ENCODE data around the gene FAR1.
A peak's percentile ranks its signal among the peaks of the same experiment; 100 is the strongest.
"Not testable (repeated sequence)": the region's sequence is repeated elsewhere in the genome, so short reads cannot be mapped to it uniquely, and the experiment has no call there.

Gene FAR1

DNA sequence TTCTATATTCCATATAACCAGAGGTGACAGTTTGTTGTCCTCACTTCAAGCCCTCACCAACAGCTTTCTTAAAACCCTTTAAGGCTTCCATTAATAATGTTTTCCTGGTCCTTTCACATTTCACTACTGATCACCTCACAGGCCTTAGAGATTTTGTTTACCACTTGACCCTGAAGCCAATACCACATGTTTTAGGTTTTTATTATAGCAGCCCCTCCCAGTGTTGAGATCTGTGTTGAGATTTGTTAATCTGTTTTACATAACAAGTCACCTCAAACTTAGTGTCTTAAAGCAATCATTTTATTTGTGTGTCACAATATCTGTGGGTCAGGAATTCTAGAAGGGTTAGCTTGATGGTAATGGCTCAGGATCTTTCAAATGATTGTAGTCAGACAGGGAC lies 49.9 kb downstream of the FAR1 start:
- DNase-seq = no peak

DNA sequence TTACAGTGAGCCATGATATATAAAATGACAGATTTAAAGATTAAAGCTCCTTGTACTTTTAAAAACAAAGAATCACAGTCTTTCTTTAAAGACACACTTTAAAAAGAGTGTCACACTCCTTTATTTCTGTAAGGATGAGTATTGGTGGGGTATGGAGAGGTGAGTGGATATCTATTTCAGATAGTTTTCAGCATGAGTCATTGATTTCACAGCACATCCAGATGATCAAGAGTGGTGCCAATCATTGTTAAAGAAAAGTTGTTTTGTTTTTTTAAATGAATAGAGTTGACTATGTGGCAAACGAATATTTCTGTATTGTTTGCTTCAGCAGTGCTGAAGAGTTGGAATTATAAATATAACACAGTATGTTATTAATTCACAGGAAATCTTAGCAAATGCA lies 52.5 kb downstream of the FAR1 start:
- no peak for DNase-seq

DNA sequence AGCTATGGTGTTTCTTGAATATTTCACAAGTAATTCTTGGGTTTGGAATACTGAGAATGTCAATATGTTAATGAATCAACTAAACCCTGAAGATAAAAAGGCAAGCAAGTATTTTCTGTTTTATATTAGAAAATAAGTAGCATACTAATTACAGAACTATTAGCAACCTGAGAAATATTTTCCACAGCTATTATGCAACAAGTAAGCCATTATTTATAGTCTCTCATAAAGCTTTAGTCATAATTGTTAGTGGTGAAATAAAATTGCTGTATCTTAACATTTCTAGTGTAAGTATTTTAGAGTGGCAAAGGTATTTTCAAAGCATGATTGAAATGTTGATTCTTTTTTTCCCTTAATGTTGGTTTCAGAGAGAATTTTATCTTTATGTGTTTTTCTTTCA lies 53.3 kb downstream of the FAR1 start:
- DNase-seq = no peak

DNA sequence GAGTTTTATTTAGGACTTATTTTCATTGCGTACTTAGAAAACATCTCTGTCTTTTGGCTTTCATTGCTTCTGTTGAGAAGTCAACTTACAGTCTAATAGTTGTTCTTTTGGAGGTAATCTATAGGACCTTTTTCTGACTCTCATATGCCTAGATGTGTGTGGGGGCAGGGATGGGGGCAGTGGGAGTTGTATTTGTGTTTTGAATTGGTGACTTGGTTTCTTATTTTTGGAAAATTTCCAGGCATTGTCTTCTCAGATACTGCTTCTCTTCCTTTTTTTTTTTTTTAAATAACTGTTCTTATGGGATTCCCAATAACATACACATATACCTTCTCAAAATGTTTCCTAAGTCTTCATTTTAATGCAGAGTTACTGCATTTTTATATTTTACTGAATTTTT lies 58.0 kb downstream of the FAR1 start:
- DNase-seq = no peak

DNA sequence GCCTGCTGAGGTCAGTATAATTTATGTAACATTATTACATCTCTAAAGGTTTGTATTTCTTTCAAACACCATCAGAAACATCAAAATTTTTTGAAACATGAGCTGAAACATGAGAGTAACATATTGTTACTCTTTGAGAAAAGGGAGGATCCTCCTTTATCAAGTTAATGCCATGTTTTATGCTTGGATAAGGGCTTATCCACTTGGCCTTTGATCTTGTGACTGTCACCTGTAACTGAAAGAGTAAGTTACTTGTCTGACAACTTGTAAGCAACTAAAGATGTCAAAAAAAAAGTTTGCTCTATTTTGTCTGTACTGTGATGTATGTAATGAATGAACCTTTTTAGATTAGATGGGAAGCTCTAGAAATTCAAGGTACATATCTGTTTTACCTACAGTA lies 59.6 kb downstream of the FAR1 start:
- DNase-seq = no peak

DNA sequence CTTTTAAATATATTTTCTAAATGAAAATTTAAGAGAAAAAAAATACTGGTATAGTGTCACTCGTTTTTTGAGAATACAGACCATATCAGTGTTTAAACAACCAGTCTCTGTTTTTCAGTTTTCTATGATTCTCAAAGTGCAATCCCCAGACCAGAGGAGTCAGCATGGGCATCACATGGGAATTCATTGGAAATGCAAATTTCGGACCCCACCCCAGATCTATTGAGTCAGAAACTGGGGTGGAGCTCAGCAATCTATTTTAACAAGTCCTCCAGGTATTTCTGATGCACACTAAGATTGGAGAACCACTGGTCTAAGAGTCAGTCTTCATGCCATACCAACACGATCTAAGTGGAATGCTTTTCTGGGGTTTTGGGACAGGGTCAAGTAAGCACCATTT lies 66.1 kb downstream of the FAR1 start:
- no peak for DNase-seq

DNA sequence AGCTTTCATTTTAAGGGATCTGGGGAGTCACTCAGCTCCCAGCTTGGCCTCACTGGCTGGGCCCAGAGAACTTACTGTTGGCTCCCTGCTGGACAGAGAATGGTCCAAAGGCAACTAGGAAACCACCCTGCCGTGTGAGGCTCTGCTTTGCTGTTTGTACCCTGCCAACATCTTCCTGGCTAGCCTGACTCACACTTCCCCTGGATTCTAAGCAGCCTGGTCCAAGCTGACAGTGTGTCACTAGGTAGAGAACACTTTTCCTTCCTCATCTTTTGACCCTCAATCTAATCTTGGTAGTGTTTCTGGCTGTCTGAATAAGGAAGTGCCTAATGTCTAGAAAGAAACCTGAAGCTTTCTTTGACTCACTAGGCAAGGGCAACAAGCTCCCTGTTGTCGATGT lies 76.7 kb downstream of the FAR1 start:
- no peak for DNase-seq

DNA sequence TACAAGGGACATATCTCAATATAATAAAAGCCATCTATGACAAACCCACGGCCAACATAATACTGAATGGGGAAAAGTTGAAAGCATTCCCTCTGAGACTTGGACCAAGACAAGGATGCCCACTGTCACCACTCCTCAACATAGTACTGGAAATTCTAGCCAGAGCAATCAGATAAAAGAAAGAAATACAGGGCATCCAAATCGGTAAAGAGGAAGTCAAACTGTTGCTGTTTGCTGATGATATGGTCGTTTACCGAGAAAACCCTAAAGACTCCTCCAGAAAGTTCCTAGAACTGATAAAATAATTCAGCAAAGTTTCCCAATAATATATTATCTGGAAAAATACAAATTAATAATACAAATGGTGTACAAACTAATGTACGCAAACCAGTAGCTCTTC lies 84.8 kb downstream of the FAR1 start:
- DNase-seq = not testable (repeated sequence)

DNA sequence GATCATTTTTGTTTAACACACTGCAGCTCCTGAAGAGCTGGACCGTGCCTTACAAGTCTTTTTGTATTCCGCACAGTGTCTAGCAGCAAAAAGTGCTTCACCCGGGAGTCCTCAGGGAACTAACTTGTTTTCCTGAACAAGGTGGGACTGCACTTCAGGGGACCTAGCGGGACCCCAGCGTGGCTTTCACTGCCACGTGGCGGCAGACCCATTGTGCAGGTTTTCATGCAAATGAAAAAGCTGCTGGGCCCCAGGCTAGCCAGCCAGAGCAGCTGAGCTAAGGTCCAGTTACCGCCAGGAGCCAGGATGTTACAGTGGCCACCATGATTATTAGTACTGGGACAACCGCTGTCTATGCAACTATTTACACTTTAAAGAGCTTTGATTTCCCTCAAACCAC lies 90.6 kb downstream of the FAR1 start:
- no peak for DNase-seq

DNA sequence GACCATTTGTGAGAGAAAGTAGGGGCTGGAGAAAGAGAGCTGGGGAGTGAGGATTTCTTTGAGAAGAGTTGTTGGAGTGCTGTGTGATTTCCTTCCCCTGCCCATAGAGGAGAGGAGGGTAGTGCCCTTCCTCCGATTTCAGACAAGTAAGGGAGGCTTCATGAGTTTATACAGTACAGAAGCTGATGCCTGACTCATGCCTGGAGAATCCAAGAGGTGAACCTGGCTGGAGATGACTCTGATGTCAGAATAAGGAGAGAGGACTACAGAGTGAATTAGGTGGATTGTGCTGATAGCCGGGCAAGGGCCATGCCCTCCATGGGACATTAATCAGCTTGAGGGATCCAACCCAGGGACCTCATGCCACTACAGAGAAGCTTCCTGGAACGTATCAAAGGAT lies 91.6 kb downstream of the FAR1 start:
- DNase-seq = no peak

DNA sequence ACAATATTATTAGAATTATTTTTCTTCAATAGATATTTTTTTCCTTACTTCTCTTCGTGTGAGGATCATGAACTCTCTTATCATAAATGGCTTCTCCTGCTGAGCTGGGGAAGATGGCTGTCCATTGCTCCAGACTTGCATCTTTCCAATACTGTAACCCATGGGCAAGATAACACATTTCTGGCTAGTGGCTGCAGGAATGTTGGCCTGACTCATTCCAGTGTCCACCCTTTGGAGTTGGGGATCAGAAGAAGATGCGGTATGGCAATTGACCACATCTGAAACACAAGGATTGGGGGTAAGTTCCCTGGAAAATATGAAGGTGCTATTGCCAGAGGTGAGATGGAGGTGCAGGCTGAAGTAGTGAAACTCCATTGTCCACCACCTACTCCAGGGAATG lies 92.8 kb downstream of the FAR1 start:
- DNase-seq = no peak

DNA sequence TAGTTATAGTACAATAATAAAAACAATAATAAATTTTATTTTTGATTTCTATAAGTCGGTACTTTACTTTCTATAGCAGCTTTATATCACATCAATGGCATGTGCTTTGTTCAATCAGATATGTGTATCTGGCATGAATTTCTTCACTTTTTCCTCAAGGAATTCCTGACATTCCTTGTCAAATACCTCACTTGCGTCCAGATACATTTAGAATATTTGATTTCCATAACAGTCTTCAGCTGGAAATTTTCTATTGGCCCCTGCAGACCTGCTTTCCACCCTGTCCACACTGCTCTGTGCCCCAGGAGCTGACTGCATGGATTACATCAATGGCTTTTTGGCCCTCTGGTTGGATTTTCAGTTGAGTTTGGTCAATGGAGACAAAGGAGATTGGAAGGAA lies 93.2 kb downstream of the FAR1 start:
- DNase-seq = no peak

DNA sequence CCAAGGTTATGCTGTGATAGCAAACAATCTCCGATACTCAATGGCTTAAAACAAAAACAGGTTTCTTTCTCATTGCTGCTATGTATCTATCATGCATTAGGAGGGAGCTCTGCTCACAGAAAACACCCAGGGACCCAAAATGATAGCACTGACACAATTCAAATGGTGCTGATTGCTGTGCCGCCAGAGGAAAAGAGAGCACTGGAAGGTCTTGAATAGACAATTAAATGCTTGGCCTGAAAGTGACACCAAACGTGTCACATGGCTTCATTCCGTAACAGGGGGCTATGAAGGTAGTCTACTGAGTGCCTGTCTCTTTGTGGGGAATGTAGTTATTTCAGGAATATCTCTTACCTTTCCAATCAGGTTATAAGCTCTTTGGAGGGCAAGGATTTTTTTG lies 94.2 kb downstream of the FAR1 start:
- DNase-seq = no peak

DNA sequence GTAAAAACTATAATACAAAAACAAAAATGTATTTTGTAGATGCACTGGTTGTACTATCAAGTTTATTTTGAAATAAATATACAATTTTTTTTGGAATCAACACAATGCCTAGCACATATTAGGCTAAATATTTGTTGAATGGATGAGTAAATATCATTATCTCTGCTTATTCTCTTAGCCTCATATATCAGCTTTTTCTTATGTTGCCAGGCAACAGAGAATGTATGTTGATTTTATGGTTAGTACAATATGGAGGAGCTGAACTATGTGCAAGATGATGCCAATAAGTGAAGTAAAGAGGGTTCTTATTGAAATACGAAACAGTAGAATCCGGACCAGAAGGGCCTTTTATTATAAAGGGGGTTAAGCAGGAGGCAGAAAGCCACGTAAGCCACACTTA lies 94.9 kb downstream of the FAR1 start:
- DNase-seq = no peak

DNA sequence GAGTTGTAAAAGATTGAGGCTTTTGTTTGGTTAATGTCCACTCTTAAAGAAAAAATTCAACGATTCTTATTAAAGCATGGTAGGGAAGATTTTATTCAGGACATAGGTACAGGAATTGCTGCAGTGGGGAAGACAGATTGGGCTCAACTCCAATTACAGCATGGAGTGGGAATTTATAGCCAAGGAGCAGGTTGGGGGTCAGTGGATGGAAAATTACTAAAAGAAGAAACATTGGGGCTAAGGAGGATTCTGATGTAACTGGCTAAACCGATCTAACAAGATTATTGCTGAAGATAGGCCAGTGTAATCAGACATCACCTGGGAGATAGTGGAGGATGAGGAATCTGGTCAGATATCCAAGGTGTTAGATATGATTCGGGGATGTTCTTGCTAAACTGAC lies 97.4 kb downstream of the FAR1 start:
- no peak for DNase-seq

DNA sequence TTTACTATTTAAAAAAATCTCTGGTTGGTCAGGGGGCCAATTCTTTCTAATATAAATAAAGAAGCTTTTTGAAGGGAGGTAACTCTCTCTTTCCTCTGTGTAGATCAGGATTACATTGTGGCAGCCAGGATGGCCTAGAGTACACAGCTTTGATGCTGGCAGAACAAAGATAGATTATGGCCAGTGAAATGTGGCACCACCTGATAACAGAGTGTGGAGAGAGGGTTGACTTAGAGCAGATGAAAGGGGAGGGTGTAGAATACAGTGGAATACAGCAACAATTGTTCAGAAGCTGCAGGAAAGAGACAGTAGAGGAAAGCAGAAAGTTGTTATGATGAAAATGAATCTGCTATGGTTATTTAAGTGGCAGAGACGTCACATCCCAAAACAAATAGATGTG lies 99.0 kb downstream of the FAR1 start:
- DNase-seq = no peak

DNA sequence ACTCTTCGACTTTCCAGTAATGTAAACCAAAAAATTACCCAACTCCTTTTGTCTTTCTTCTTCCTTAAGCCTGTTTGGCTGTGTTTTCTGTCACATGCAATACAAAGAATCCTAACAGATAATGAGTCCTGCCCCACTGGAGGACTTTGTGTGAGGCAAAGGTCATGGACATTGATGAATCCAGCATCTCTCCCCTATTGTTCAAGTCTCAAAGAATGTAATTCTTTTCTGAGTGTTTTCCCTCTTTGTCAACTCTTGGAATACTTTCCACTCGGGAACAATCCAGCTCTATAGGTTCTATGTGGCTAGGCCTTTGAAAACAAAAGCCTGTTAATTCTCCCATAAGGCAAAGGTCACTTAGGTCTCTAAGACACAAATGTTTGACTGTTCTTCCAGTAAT lies 100.7 kb downstream of the FAR1 start:
- no peak for DNase-seq

DNA sequence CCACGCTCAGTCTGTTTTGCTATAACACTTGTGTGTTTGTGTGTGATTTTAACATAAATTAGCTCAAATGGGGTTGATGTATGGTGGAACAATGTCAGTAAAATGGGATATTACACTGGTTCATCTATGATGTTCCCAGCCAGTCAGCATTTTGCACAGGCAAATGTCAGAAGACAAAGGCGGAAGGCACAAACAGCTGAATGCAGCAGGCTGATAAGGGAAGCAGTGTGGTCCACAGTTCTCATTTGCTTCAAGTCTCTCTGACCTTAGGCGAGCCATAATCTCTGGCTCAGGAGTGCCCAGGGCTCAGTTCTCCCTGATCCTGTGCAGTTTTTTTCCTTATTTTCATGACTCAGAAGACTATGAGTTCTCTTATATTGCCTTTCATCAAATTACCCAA lies 102.7 kb downstream of the FAR1 start:
- no peak for DNase-seq

DNA sequence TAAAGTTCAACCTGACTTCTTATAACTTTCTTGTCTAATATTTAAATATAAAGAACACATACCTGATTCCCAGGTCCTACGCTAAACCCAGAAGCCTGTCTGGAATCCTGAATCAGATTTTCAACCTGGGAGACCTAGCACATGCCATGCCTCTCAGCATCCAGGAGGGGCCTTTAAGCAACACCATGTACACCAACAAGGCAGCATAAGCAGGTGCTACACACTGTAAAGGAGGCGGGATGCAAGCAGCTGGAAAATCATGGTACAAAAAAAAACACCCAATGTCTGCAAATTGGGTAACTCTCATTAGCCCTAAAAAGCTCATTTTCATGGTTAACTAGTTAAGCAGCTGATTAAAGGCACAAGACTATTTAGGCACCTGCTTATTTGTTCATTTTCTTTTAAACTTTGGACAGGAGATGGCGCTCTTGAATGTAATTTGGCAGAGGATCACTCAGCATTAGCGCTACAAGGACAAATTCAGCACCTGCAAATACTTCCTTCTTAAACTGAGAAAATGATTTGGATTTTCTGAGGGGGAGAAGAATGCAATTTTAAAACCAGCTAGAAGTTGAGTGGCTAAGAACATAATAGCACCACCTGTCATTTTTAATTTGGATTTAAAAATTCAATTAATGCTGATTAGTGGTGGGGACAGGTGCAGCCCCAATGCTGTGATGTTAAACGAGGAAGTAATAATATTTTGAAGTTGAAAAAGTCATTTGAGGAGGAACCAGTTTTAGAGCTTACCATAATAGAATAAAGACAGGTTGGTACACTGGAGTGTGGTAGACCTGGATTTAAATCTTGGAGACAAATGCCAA lies 104.0 kb downstream of the FAR1 start:
- DNase-seq = peak; percentile 66

DNA sequence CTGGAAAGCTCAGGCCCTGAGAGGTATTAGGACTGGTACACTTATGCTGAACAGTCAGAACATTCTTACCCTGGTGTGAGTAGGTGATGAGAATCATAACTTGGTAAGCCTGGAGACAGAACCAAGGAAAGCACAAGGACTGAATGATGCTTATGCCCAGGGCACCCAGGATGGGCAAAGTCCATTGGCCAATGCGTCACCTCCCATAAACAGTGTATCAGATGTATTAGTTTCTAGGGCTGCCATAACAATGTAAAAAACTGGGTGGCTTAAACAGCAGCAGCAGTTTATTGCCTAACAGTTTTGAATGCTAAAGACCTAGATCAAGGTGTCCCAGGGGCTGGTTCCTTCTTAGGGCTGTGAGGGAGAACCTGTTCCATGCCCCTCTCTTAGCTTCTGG lies 107.0 kb downstream of the FAR1 start:
- no peak for DNase-seq

DNA sequence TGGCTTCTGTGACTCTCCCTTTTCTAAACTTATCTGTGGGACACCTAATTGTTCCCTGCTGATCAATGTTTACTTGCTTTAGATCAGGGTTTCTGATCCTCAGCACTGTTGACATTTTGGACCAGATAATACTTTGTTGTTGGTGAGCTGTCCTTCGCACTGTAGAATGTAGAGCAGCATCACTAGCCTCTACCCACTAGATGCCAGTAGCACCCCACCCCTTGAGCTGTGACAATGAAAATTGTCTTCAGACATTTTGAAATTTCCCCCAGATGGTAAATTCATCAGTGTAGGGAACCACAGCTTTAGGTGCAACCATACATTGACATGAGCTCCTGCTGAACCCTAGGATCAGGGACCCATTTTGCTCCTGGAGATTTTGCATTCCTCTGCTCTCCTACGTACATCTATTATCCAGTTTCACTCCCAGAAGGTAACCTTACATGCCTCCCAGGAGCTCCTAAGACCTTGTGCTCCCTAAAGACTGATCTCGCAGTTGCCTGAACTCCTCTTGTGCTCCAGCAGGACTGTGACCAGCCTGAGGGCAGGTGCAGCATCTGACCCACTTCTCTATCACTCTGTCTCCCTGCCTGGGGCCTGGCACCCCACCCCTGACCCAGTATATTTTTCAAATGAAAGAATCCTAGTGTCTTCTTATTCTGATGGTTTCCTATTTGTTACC lies 107.8 kb downstream of the FAR1 start:
- peak; percentile 37 for DNase-seq

DNA sequence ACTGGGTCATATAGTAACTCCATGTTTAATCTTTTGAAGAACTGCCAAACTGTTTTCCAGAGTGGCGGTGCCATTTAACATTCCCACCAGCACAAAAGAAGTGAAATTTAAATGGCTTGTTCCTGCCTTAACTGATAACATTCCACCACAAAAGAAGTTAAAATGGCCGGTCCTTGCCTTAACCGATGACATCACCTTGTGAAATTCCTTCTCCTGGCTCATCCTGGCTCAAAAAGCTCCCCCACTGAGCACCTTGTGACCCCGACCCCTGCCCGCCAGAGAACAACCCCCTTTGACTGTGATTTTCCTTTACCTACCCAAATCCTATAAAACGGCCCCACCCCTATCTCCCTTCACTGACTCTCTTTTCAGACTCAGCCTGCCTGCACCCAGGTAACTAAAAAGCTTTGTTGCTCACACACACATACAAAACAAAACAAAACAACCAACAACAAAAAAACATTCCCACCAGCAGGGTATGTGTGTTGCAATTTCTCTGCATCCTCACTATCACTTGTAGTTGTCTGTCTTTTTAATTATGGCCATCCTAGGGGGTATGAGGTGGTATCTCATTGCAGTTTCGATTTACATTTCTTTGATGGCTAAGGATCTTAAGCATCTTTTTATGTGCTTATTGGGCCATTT lies 109.0 kb downstream of the FAR1 start:
- DNase-seq = no peak

DNA sequence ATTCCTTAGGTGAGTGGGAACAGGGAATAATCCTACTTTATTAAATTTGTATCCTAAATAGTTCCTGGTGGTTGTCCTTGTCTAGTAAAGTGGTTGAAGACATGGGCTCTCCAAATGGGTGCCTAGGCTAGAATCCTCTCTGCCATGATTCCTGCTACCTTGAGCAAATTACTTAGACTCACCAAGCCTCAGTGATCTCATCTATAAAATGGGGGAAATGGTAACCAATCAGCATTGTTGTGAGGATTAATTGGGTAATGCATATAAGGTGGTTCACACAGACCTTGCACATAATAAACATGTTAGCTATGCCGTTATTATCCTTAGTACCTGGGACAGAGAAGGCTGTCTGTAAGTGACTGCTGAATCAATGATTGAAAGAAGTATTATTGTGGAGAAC lies 109.9 kb downstream of the FAR1 start:
- DNase-seq = no peak

DNA sequence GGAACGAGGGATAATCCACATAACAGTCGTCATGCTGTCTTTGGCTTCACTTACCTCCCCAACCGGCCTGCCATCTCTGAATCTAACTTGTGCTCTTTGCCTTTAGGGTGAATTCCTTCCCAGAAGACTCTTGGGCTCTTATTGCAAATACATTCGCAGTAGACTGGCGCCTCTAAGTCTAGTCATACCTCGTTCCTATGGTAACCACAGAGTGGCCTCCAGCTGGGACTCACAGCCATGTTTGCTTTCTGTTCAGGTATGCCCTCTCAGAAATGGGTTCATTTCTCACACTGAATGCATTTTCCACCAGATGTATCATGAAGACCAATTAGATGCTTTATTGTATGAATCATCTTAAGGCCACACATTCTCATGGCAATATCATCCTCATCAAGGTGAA lies 112.7 kb downstream of the FAR1 start:
- DNase-seq = no peak
